Liver (tissue), 9 donors: ENCODE measurements around the gene CMTM5. TPM values are rescaled to one million over a fixed set of nuclear protein-coding genes. Genes with fewer than 3 reads are reported as not detected.

Experiments used
- DNase-seq: peaks from one replicate; pipeline ENCODE4 v3.0.0-alpha.2; 2017; ENCODE audit warnings: low spot score
- H3K27ac ChIP-seq, 2 donors: one replicate each; pipeline ENCODE4 v1.7.0; 2013; ENCODE audit warnings: inconsistent platforms in 2 of 2, low read length in 2 of 2, control low read depth in 1 of 2, low read depth in 1 of 2, mild to moderate bottlenecking in 1 of 2
- H3K27me3 ChIP-seq, 4 donors: one replicate each; pipeline versions ENCODE4 v1.6.1 to v1.7.0; 2013; ENCODE audit warnings: low read length in 3 of 4, inconsistent platforms in 1 of 4, mild to moderate bottlenecking in 1 of 4, moderate library complexity in 1 of 4; ENCODE audit not compliant: control insufficient read depth in 4 of 4, insufficient read depth in 4 of 4
- H3K36me3 ChIP-seq, 4 donors: one replicate each; pipeline versions ENCODE4 v1.6.1 to v1.7.0; 2013; ENCODE audit warnings: low read length in 3 of 4, mild to moderate bottlenecking in 3 of 4, low read depth in 1 of 4, moderate library complexity in 1 of 4; ENCODE audit not compliant: control insufficient read depth in 4 of 4, insufficient read depth in 3 of 4
- H3K4me1 ChIP-seq, 4 donors: one replicate each; pipeline versions ENCODE4 v1.6.1 to v1.7.0; 2013; ENCODE audit warnings: low read length in 3 of 4, mild to moderate bottlenecking in 3 of 4, moderate library complexity in 1 of 4; ENCODE audit not compliant: control insufficient read depth in 4 of 4, insufficient read depth in 4 of 4
- H3K4me3 ChIP-seq, 3 donors: one replicate each; pipeline versions ENCODE4 v1.6.1 to v1.7.0; 2013; ENCODE audit warnings: low read length in 3 of 3, control low read depth in 1 of 3, low read depth in 1 of 3, mild to moderate bottlenecking in 1 of 3
- H3K9ac ChIP-seq, 2 donors: one replicate each; pipeline ENCODE4 v1.7.0; 2013; ENCODE audit warnings: low read length in 2 of 2, mild to moderate bottlenecking in 2 of 2, moderate library complexity in 2 of 2, control low read depth in 1 of 2, low read depth in 1 of 2
- H3K9me3 ChIP-seq, 4 donors: one replicate each; pipeline versions ENCODE4 v1.6.1 to v1.7.0; 2013; ENCODE audit warnings: low read length in 3 of 4; ENCODE audit not compliant: control insufficient read depth in 4 of 4
- CTCF ChIP-seq: fragments of 150-350 bp; IDR thresholded peaks from 2 replicates; pipeline ENCODE4 v1.5.1; 2017; ENCODE audit warnings: improper control_type of control experiment, low read depth, low read length; ENCODE audit not compliant: missing input control
- EGR1 ChIP-seq, 2 donors: IDR thresholded peaks; 2 replicates each; pipeline ENCODE4 v1.6.1; 2016 to 2018; ENCODE audit warnings: antibody characterized with exemption in 2 of 2, low read depth in 2 of 2
- FOXA1 ChIP-seq: IDR thresholded peaks from 2 replicates; pipeline ENCODE4 v1.6.1; 2016; ENCODE audit warnings: antibody characterized with exemption
- FOXA2 ChIP-seq: IDR thresholded peaks from 2 replicates; pipeline ENCODE4 v1.6.1; 2016; ENCODE audit warnings: antibody characterized with exemption
- GABPA ChIP-seq, 2 donors: IDR thresholded peaks in 1 of 2; conservative IDR thresholded peaks in 1 of 2; 2 replicates each; pipeline ENCODE4 v1.6.1; 2016; ENCODE audit warnings: antibody characterized with exemption in 2 of 2, mild to moderate bottlenecking in 1 of 2, moderate library complexity in 1 of 2
- HNF4G ChIP-seq: IDR thresholded peaks from 2 replicates; pipeline ENCODE4 v1.6.1; 2016; ENCODE audit warnings: antibody characterized with exemption
- JUND ChIP-seq, 2 donors: IDR thresholded peaks; 2 replicates each; pipeline ENCODE4 v1.6.1; 2016; ENCODE audit warnings: antibody characterized with exemption in 2 of 2
- MAX ChIP-seq: IDR thresholded peaks from 2 replicates; pipeline ENCODE4 v1.6.1; 2016; ENCODE audit warnings: antibody characterized with exemption
- NR2F2 ChIP-seq: IDR thresholded peaks from 2 replicates; pipeline ENCODE4 v1.6.1; 2016; ENCODE audit warnings: antibody characterized with exemption
- REST ChIP-seq: IDR thresholded peaks from 2 replicates; pipeline ENCODE4 v1.6.1; 2016; ENCODE audit warnings: antibody characterized with exemption, mild to moderate bottlenecking
- RXRA ChIP-seq, 2 donors: IDR thresholded peaks; 2 replicates each; pipeline ENCODE4 v1.6.1; 2017 to 2018; ENCODE audit warnings: antibody characterized with exemption in 2 of 2, mild to moderate bottlenecking in 1 of 2
- SP1 ChIP-seq: IDR thresholded peaks from 2 replicates; pipeline ENCODE4 v1.6.1; 2018; ENCODE audit warnings: antibody characterized with exemption, mild to moderate bottlenecking
- TAF1 ChIP-seq: conservative IDR thresholded peaks from 2 replicates; pipeline ENCODE4 v1.6.1; 2016; ENCODE audit warnings: antibody characterized with exemption, mild to moderate bottlenecking
- YY1 ChIP-seq: IDR thresholded peaks from 2 replicates; pipeline ENCODE4 v1.6.1; 2016; ENCODE audit warnings: antibody characterized with exemption, mild to moderate bottlenecking
- WGBS: extraction: QIAGEN DNeasy Blood & Tissue Kit; methylation state at CpG from one replicate; pipeline ENCODE4 v1.1.7; 2013; 5-methylcytosine and 5-hydroxymethylcytosine counted together
- polyA plus RNA-seq, 2 donors: library from polyadenylated mRNA; stranded (reverse) in 1 of 2; unstranded in 1 of 2; fragments of 200-250 nt in 1 of 2; fragments of >200 nt in 1 of 2; fragmentation: Nextera tagmentation in 1 of 2; extraction: Ambion mirVana in 1 of 2; gene quantifications; one replicate each; pipeline versions ENCODE4 v1.2.1 to v1.2.3, GENCODE V29; 2013 to 2015
- total RNA-seq, 2 donors: library from RNA; depleted of rRNA; stranded (reverse); fragments of >200 nt; gene quantifications; one replicate each; pipeline ENCODE4 v1.2.3, GENCODE V29; 2014
- TF ChIP-seq, protein P1 (sequence below): IDR thresholded peaks from 2 replicates; pipeline ENCODE4 v1.6.1; 2016; ENCODE audit warnings: antibody characterized with exemption
- TF ChIP-seq, protein P2 (sequence below): IDR thresholded peaks from 2 replicates; pipeline ENCODE4 v1.6.1; 2016; ENCODE audit warnings: antibody characterized with exemption
- donor health status: healthy.
- donor health status: healthy.
- donor health status: healthy.
- donor health status: healthy.
- donor health status: healthy.

CMTM5 gene
- total and polyA plus RNA-seq, 4 donors = 0.22 to 5.5 TPM; not detected in 2

GRCh38 chr14:23392613-23393012, 15.8 kb downstream of the CMTM5 start:
- 82% methylated on average over 7 of the region's 7 CpGs for WGBS
- no peak for TF ChIP-seq EGR1 (IDR thresholded peaks at IDR 0.05; ENCODE audit: low read depth in 2 of 2)
- no peak for TF ChIP-seq FOXA1
- TF ChIP-seq TAF1 = no peak

GRCh38 chr14:23396126-23396525, 19.3 kb downstream of the CMTM5 start:
- no peak for DNase-seq
- TF ChIP-seq, protein P1, sequence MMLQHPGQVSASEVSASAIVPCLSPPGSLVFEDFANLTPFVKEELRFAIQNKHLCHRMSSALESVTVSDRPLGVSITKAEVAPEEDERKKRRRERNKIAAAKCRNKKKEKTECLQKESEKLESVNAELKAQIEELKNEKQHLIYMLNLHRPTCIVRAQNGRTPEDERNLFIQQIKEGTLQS = no peak
- no peak for TF ChIP-seq FOXA1
- TF ChIP-seq TAF1 = no peak
- no peak for TF ChIP-seq GABPA (IDR thresholded peaks at IDR 0.05 in 1 of 2, conservative IDR thresholded peaks at IDR 0.05 in 1 of 2)
- TF ChIP-seq RXRA (IDR thresholded peaks at IDR 0.05) = no peak
- TF ChIP-seq HNF4G = no peak
- no peak for TF ChIP-seq JUND (IDR thresholded peaks at IDR 0.05)
- no peak for TF ChIP-seq REST
- no peak for TF ChIP-seq CTCF
- TF ChIP-seq FOXA2 = no peak
- no peak for TF ChIP-seq SP1
- Histone ChIP-seq H3K9me3 (no peaks in the 10 kb centered on the region), H3K9ac (no peak overlapping the region), H3K27ac (no peak overlapping the region), H3K4me1 (no peaks in the 10 kb centered on the region), H3K36me3 (no peaks in the 10 kb centered on the region), H3K4me3 (no peak overlapping the region), H3K27me3 (no peaks in the 10 kb centered on the region)
- WGBS = 90% methylated on average over 10 of the region's 10 CpGs

More at GRCh38 chr14:23392613-23393012, 15.8 kb downstream of the CMTM5 start:
- no peak for DNase-seq
- Histone ChIP-seq H3K27me3 (no peaks in the 10 kb centered on the region), H3K9me3 (no peaks in the 10 kb centered on the region), H3K9ac (no peak overlapping the region), H3K36me3 (no peaks in the 10 kb centered on the region), H3K4me1 (no peaks in the 10 kb centered on the region), H3K4me3 (no peak overlapping the region), H3K27ac (no peak overlapping the region)

GRCh38 chr14:23396781-23397407, 20.0 kb downstream of the CMTM5 start:
- TF ChIP-seq GABPA (IDR thresholded peaks at IDR 0.05 in 1 of 2, conservative IDR thresholded peaks at IDR 0.05 in 1 of 2) (no peak), CTCF (no peak), NR2F2 (no peak), HNF4G (no peak), MAX (no peak), YY1 (no peak), FOXA2 (no peak), SP1 (no peak)
- TF ChIP-seq, protein P1 = no peak
- TF ChIP-seq, protein P2, sequence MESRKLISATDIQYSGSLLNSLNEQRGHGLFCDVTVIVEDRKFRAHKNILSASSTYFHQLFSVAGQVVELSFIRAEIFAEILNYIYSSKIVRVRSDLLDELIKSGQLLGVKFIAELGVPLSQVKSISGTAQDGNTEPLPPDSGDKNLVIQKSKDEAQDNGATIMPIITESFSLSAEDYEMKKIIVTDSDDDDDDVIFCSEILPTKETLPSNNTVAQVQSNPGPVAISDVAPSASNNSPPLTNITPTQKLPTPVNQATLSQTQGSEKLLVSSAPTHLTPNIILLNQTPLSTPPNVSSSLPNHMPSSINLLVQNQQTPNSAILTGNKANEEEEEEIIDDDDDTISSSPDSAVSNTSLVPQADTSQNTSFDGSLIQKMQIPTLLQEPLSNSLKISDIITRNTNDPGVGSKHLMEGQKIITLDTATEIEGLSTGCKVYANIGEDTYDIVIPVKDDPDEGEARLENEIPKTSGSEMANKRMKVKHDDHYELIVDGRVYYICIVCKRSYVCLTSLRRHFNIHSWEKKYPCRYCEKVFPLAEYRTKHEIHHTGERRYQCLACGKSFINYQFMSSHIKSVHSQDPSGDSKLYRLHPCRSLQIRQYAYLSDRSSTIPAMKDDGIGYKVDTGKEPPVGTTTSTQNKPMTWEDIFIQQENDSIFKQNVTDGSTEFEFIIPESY = no peak
- Histone ChIP-seq H3K27ac (no peak overlapping the region), H3K4me1 (no peaks in the 10 kb centered on the region), H3K9ac (no peak overlapping the region), H3K36me3 (no peaks in the 10 kb centered on the region), H3K27me3 (no peaks in the 10 kb centered on the region), H3K9me3 (no peaks in the 10 kb centered on the region), H3K4me3 (no peak overlapping the region)
- 92% methylated on average over 10 of the region's 10 CpGs for WGBS
- no peak for DNase-seq
